ENCODE results near the gene FBXL14.
"Not testable (repeated sequence)": the region's sequence is repeated elsewhere in the genome, so short reads cannot be mapped to it uniquely, and the experiment has no call there.

The FBXL14 gene

GRCh38 chr12:1567852-1568251 is 26.5 kb downstream of the FBXL14 start:
- Histone ChIP-seq H3K36me3 (ENCODE audit: control insufficient read depth, insufficient read depth, low read length) (no peaks in the 10 kb centered on the region), H3K27ac (ENCODE audit: low read length) (no peak overlapping the region), H3K4me3 (ENCODE audit: low read length) (no peak overlapping the region), H3K9me3 (ENCODE audit: control insufficient read depth, insufficient read depth, low read length) (no peaks in the 10 kb centered on the region), H3K27me3 (ENCODE audit: control insufficient read depth, insufficient read depth, low read length) (no peaks in the 10 kb centered on the region), H3K4me1 (ENCODE audit: control insufficient read depth, insufficient read depth, low read length) (no peaks in the 10 kb centered on the region)
- no peak for DNase-seq (ENCODE audit: low read depth, low spot score)
- no CpG with 5 or more reads among the region's 6 CpGs for WGBS (ENCODE audit: insufficient coverage, insufficient read length)

- H3K9me3 ChIP-seq (ENCODE audit: control insufficient read depth, insufficient read depth, low read length) = no peaks in the 10 kb centered on the region
- H3K27ac ChIP-seq (ENCODE audit: low read length) = no peak overlapping the region
- no peak for DNase-seq (ENCODE audit: low read depth, low spot score)
- no peaks in the 10 kb centered on the region for H3K4me1 ChIP-seq (ENCODE audit: control insufficient read depth, insufficient read depth, low read length)
- no peaks in the 10 kb centered on the region for H3K27me3 ChIP-seq (ENCODE audit: control insufficient read depth, insufficient read depth, low read length)
- H3K36me3 ChIP-seq (ENCODE audit: control insufficient read depth, insufficient read depth, low read length) = no peaks in the 10 kb centered on the region
- WGBS (ENCODE audit: insufficient coverage, insufficient read length) = no CpG with 5 or more reads among the region's 24 CpGs
- H3K4me3 ChIP-seq (ENCODE audit: low read length) = no peak overlapping the region
These were observed 27.8 kb downstream of the FBXL14 start for GRCh38 chr12:1566449-1567135.

DNA sequence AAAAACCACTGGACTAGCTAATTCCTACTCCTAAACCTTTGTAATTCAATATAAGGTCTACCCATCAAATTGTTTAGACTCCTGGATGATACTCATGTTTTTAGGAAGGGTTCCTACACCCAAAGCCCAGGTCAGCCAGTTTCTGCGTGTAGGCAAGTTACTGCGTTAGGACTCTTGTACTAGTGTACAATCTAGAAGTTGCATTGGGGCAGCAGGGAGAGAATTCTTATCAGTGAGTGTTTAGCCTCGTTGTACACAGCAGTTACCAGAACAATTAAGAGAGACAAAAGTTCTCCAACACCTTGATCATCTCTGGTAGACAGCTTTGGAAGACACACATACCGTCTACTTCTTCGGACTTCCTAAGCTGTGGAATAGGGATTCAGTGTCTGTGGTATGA is 29.2 kb downstream of the FBXL14 start:
- Histone ChIP-seq H3K4me1 (ENCODE audit: control insufficient read depth, insufficient read depth, low read length) (no peaks in the 10 kb centered on the region), H3K27me3 (ENCODE audit: control insufficient read depth, insufficient read depth, low read length) (no peaks in the 10 kb centered on the region), H3K9me3 (ENCODE audit: control insufficient read depth, insufficient read depth, low read length) (no peaks in the 10 kb centered on the region), H3K4me3 (ENCODE audit: low read length) (no peak overlapping the region), H3K27ac (ENCODE audit: low read length) (no peak overlapping the region), H3K36me3 (ENCODE audit: control insufficient read depth, insufficient read depth, low read length) (no peaks in the 10 kb centered on the region)
- no CpG with 5 or more reads among the region's 5 CpGs for WGBS (ENCODE audit: insufficient coverage, insufficient read length)
- no peak for DNase-seq (ENCODE audit: low read depth, low spot score)

GRCh38 chr12:1564067-1564466 is 30.3 kb downstream of the FBXL14 start:
- H3K4me3 ChIP-seq (ENCODE audit: low read length) = no peak overlapping the region
- no peaks in the 10 kb centered on the region for H3K36me3 ChIP-seq (ENCODE audit: control insufficient read depth, insufficient read depth, low read length)
- no peaks in the 10 kb centered on the region for H3K9me3 ChIP-seq (ENCODE audit: control insufficient read depth, insufficient read depth, low read length)
- no peak overlapping the region for H3K27ac ChIP-seq (ENCODE audit: low read length)
- no peaks in the 10 kb centered on the region for H3K4me1 ChIP-seq (ENCODE audit: control insufficient read depth, insufficient read depth, low read length)
- WGBS (ENCODE audit: insufficient coverage, insufficient read length) = no CpG with 5 or more reads among the region's 2 CpGs
- H3K27me3 ChIP-seq (ENCODE audit: control insufficient read depth, insufficient read depth, low read length) = no peaks in the 10 kb centered on the region
- DNase-seq (ENCODE audit: low read depth, low spot score) = no peak

GRCh38 chr12:1562813-1563407 is 31.5 kb downstream of the FBXL14 start:
- H3K27ac ChIP-seq (ENCODE audit: low read length) = no peak overlapping the region

GRCh38 chr12:1560704-1561103 is 33.7 kb downstream of the FBXL14 start:
- Histone ChIP-seq H3K27ac (ENCODE audit: low read length) (no peak overlapping the region), H3K4me1 (ENCODE audit: control insufficient read depth, insufficient read depth, low read length) (no peaks in the 10 kb centered on the region), H3K9me3 (ENCODE audit: control insufficient read depth, insufficient read depth, low read length) (no peaks in the 10 kb centered on the region), H3K36me3 (ENCODE audit: control insufficient read depth, insufficient read depth, low read length) (no peaks in the 10 kb centered on the region), H3K4me3 (ENCODE audit: low read length) (no peak overlapping the region), H3K27me3 (ENCODE audit: control insufficient read depth, insufficient read depth, low read length) (no peaks in the 10 kb centered on the region)
- WGBS (ENCODE audit: insufficient coverage, insufficient read length) = no CpG with 5 or more reads among the region's 6 CpGs
- no peak for DNase-seq (ENCODE audit: low read depth, low spot score)

More at GRCh38 chr12:1562813-1563407, 31.5 kb downstream of the FBXL14 start:
- Histone ChIP-seq H3K4me1 (ENCODE audit: control insufficient read depth, insufficient read depth, low read length) (no peaks in the 10 kb centered on the region), H3K27me3 (ENCODE audit: control insufficient read depth, insufficient read depth, low read length) (no peaks in the 10 kb centered on the region), H3K36me3 (ENCODE audit: control insufficient read depth, insufficient read depth, low read length) (no peaks in the 10 kb centered on the region), H3K4me3 (ENCODE audit: low read length) (no peak overlapping the region), H3K9me3 (ENCODE audit: control insufficient read depth, insufficient read depth, low read length) (no peaks in the 10 kb centered on the region)
- WGBS (ENCODE audit: insufficient coverage, insufficient read length) = no CpG with 5 or more reads among the region's 18 CpGs
- no peak for DNase-seq (ENCODE audit: low read depth, low spot score)

DNA sequence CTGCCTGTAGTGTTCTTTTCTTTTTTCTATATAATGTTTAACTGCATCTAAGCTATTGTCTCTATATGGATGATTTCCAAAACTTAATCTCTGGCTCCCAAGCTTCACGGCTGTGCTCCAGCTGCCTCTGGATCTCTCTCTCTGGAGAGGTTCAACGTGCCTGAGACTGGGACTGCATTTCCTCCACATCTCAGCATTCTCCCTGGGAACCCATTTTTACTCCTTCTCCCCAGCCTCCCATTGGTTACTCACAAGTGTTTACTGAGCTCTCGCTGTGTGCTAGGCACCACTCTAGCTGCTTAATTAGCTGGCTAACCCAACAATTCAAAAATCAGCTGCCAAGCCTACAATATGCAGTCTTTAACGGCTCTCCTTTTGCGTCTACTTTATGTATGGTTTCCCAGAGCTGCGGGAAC is 34.7 kb downstream of the FBXL14 start:
- DNase-seq (ENCODE audit: low read depth, low spot score) = no peak
- WGBS (ENCODE audit: insufficient coverage, insufficient read length) = no CpG with 5 or more reads among the region's 6 CpGs
- no peaks in the 10 kb centered on the region for H3K27me3 ChIP-seq (ENCODE audit: control insufficient read depth, insufficient read depth, low read length)
- H3K9me3 ChIP-seq (ENCODE audit: control insufficient read depth, insufficient read depth, low read length) = no peaks in the 10 kb centered on the region
- H3K36me3 ChIP-seq (ENCODE audit: control insufficient read depth, insufficient read depth, low read length) = no peaks in the 10 kb centered on the region
- H3K4me1 ChIP-seq (ENCODE audit: control insufficient read depth, insufficient read depth, low read length) = no peaks in the 10 kb centered on the region
- no peak overlapping the region for H3K4me3 ChIP-seq (ENCODE audit: low read length)
- no peak overlapping the region for H3K27ac ChIP-seq (ENCODE audit: low read length)

GRCh38 chr12:1558108-1558507 is 36.3 kb downstream of the FBXL14 start:
- DNase-seq (ENCODE audit: low read depth, low spot score) = not testable (repeated sequence)

DNA sequence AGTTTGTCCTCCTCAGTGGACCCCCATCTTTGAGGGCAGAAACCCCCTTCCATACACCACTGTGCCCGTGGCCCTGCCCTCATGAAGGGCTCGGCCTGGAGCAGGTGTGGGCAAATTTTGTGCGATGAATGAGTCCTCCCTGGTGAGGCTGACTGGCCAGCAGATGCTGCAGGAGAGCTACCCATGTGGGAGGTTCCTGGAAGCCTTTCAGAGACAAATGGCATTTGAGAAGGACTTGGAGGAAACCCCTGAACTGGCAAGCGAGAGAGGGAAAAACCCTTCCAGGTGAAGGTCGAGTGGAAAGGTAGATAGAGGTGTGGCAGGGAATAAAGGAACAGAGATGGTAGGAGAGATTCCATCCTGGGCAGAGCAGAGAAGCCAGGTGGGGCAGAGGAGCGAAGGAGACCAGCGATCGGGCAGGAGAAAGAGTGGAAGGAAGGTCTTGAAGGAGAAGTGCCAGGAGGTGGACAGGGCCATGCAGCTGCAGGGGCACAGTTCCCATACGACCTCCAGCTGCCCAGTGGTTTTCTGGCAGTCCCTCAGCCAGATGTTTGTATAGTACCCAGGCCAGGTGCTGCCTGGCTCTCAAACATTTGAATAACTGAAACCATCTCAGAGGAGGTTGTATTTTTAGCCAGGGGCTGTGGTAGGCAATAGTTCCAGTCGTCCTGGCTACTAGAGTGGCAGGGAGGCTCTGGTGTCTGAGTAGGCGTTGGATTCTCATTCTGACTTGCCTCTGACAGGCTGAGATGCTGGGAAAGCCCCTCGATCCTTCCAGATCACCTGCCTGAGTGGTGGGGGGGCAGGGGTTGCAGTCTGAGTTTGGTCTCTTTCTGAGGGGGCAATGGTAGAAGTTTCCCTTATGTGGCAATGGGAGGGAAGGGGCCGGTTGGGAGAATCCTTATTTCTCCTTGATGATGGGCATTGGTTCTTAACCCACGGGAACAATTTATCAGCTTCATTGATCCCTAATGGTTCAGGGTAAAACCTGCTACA is 40.1 kb downstream of the FBXL14 start:
- Histone ChIP-seq H3K4me1 (ENCODE audit: control insufficient read depth, insufficient read depth, low read length) (no peaks in the 10 kb centered on the region), H3K27me3 (ENCODE audit: control insufficient read depth, insufficient read depth, low read length) (no peaks in the 10 kb centered on the region), H3K4me3 (ENCODE audit: low read length) (no peak overlapping the region), H3K9me3 (ENCODE audit: control insufficient read depth, insufficient read depth, low read length) (no peaks in the 10 kb centered on the region), H3K36me3 (ENCODE audit: control insufficient read depth, insufficient read depth, low read length) (no peaks in the 10 kb centered on the region), H3K27ac (ENCODE audit: low read length) (no peak overlapping the region)
- no CpG with 5 or more reads among the region's 14 CpGs for WGBS (ENCODE audit: insufficient coverage, insufficient read length)
- no peak for DNase-seq (ENCODE audit: low read depth, low spot score)

More at GRCh38 chr12:1558108-1558507, 36.3 kb downstream of the FBXL14 start:
- H3K27ac ChIP-seq (ENCODE audit: low read length); H3K27me3 ChIP-seq (ENCODE audit: control insufficient read depth, insufficient read depth, low read length); H3K36me3 ChIP-seq (ENCODE audit: control insufficient read depth, insufficient read depth, low read length); H3K4me1 ChIP-seq (ENCODE audit: control insufficient read depth, insufficient read depth, low read length); H3K9me3 ChIP-seq (ENCODE audit: control insufficient read depth, insufficient read depth, low read length); H3K4me3 ChIP-seq (ENCODE audit: low read length): not testable (repeated sequence)
- no CpG with 5 or more reads among the region's 15 CpGs for WGBS (ENCODE audit: insufficient coverage, insufficient read length)

DNA sequence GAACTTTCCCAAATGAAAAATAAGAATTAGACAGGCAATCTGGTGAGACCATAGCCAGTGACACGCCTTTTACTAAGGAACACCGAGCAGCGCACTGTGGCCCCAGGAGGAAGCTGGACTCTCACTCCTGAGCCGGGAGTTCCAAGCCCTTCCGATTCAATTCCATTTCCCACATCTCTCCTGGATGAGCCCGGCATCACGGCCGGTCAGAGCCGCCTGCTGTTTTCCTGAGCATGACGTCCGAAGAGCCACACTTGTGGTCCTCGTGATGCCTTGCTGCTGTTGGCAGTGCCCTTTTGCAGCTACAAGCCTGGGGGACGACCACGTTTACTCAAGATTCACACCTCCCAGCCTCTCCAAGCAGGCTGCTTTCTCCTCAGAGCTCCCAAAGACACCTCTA is 40.8 kb downstream of the FBXL14 start:
- H3K27me3 ChIP-seq (ENCODE audit: control insufficient read depth, insufficient read depth, low read length) = no peaks in the 10 kb centered on the region
- H3K36me3 ChIP-seq (ENCODE audit: control insufficient read depth, insufficient read depth, low read length) = no peaks in the 10 kb centered on the region
- H3K27ac ChIP-seq (ENCODE audit: low read length) = no peak overlapping the region
- WGBS (ENCODE audit: insufficient coverage, insufficient read length) = no CpG with 5 or more reads among the region's 14 CpGs
- H3K9me3 ChIP-seq (ENCODE audit: control insufficient read depth, insufficient read depth, low read length) = no peaks in the 10 kb centered on the region
- H3K4me1 ChIP-seq (ENCODE audit: control insufficient read depth, insufficient read depth, low read length) = no peaks in the 10 kb centered on the region
- H3K4me3 ChIP-seq (ENCODE audit: low read length) = no peak overlapping the region
- no peak for DNase-seq (ENCODE audit: low read depth, low spot score)
